HepG2 (cell line): ENCODE data around the gene TBCCD1. TPM values are rescaled to one million over a fixed set of nuclear protein-coding genes. Genes with fewer than 3 reads are reported as not detected.

Source experiments
- ATRX ChIP-seq: sonication (generic); formaldehyde crosslinking; IDR thresholded peaks from 2 replicates; pipeline ENCODE4 v1.4.0; 2020; ENCODE audit warnings: missing genetic modification reagents, borderline replicate concordance
- CCAR2 ChIP-seq: fragments of 200-400 bp; formaldehyde crosslinking; optimal IDR thresholded peaks from 2 replicates; pipeline ENCODE3; 2018; ENCODE audit warnings: low read depth, mild to moderate bottlenecking, low read length, moderate library complexity
- FOXM1 ChIP-seq: sonication (generic); formaldehyde crosslinking; IDR thresholded peaks from 2 replicates; pipeline ENCODE4 v1.5.0; 2020; ENCODE audit warnings: missing genetic modification reagents
- KAT2B ChIP-seq: fragments of 150-350 bp; IDR thresholded peaks from 2 replicates; pipeline ENCODE4 v1.6.1; 2014; ENCODE audit warnings: low read depth, low read length, borderline replicate concordance
- KDM5A ChIP-seq: fragments of 200-600 bp; sonication (generic); IDR thresholded peaks from 2 replicates; pipeline ENCODE4 v1.7.0; 2018; ENCODE audit warnings: antibody characterized with exemption, mild to moderate bottlenecking, low read length, borderline replicate concordance
- KLF12 ChIP-seq: sonication (generic); formaldehyde crosslinking; IDR thresholded peaks from 2 replicates; pipeline ENCODE4 v1.4.0; 2020; ENCODE audit warnings: missing genetic modification reagents, borderline replicate concordance
- KLF13 ChIP-seq: sonication (generic); formaldehyde crosslinking; IDR thresholded peaks from 2 replicates; pipeline ENCODE4 v1.4.0; 2020; ENCODE audit warnings: mild to moderate bottlenecking, missing genetic modification reagents
- NRL ChIP-seq: sonication (generic); formaldehyde crosslinking; IDR thresholded peaks from 2 replicates; pipeline ENCODE4 v1.5.0; 2020; ENCODE audit warnings: missing genetic modification reagents, mild to moderate bottlenecking, moderate library complexity, borderline replicate concordance
- PHF5A ChIP-seq: IDR thresholded peaks from one replicate; pipeline ENCODE4 v1.6.1; 2018; ENCODE audit warnings: low read depth, missing genetic modification reagents; ENCODE audit not compliant: unreplicated experiment
- TRIM24 ChIP-seq: sonication (generic); formaldehyde crosslinking; IDR thresholded peaks from 2 replicates; pipeline ENCODE4 v1.8.0; 2022; ENCODE audit warnings: mild to moderate bottlenecking, missing genetic modification reagents
- ZNF160 ChIP-seq: sonication (generic); formaldehyde crosslinking; IDR thresholded peaks from 2 replicates; pipeline ENCODE4 v1.8.0; 2022; ENCODE audit warnings: mild to moderate bottlenecking, inconsistent platforms, missing genetic modification reagents
- polyA plus RNA-seq, 8 experiments: library from polyadenylated mRNA; depleted of rRNA in 3 of 8; stranded (reverse) in 7 of 8; unstranded in 1 of 8; fragments of >200 nt; fragmentation: Illumina TruSeq in 4 of 8; extraction: Trizol in 4 of 8; gene quantifications; 2 replicates each; pipeline versions ENCODE4 v1.2.1 to v1.2.3, GENCODE V29; 2011 to 2016; ENCODE audit warnings: low read depth in 4 of 8, missing spikeins in 1 of 8, mixed read lengths in 1 of 8; ENCODE audit not compliant: insufficient read depth in 1 of 8
- total RNA-seq, 5 experiments: library from RNA; depleted of rRNA; stranded (reverse); fragments of >200 nt; fragmentation: Illumina TruSeq; extraction: Trizol; gene quantifications; 2 replicates each; pipeline ENCODE4 v1.2.3, GENCODE V29; 2016; ENCODE audit warnings: low read depth in 1 of 5
- TF ChIP-seq, protein P1 (sequence below), 2 experiments: sonication (generic) in 1 of 2; formaldehyde crosslinking in 1 of 2; IDR thresholded peaks; 2 replicates each; pipeline versions ENCODE4 v1.4.0 to v1.6.1; 2018 to 2020; ENCODE audit warnings: missing genetic modification reagents in 2 of 2, borderline replicate concordance in 1 of 2, low read depth in 1 of 2, mild to moderate bottlenecking in 1 of 2, missing biosample characterization in 1 of 2
- TF ChIP-seq, protein P2 (sequence below): sonication (generic); formaldehyde crosslinking; IDR thresholded peaks from 2 replicates; pipeline ENCODE4 v1.4.0; 2020; ENCODE audit warnings: mild to moderate bottlenecking, missing genetic modification reagents
- TF ChIP-seq, protein P3 (sequence below): sonication (generic); formaldehyde crosslinking; IDR thresholded peaks from 2 replicates; pipeline ENCODE4 v1.4.0; 2020; ENCODE audit warnings: missing genetic modification reagents, borderline replicate concordance
- TF ChIP-seq, protein P4 (sequence below): sonication (generic); formaldehyde crosslinking; conservative IDR thresholded peaks from 2 replicates; pipeline ENCODE4 v1.8.1; 2023; ENCODE audit warnings: missing genetic modification reagents

The TBCCD1 gene
- total and polyA plus RNA-seq, 2 of the 13 experiments (the other 11 are each of a cell fraction or from before 2014, with no cell fraction given): 13.6 to 16.2 TPM

DNA sequence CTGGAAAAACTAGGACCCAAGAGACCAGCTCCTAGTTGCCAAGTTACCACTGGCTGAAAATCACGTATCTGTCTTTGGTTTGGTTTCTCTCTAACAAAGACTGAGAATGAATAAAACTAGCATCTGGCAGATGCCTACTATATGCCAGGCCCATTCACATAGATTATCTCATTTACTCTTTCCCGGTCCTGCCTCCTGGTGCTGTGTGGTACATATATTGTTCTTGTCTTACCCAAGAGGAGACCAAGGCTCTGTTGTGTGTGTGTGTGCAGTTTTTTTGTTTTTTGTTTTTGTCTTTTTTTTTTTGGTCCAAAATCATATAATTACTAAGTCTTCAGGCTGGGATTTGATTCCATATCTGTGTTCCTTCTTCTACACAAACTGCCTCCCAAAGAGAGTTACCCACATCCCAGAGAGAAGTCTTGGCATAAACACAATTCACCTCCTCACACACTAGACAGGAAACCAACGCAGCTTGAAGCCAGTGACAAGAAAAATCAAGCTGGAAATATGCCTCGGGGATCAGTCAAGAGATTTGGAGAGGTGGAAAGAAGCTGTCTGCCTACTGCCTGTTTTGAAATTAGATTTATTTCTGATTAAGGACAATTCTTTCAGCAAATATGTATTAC is 46.6 kb upstream of the TBCCD1 start (continued):
- no peak for TF ChIP-seq FOXM1 (CRISPR knock-in tag)
- no peak for TF ChIP-seq KLF13
- TF ChIP-seq KLF12 (CRISPR knock-in tag): no peak; the same call in 1 of the 2 replicates
- TF ChIP-seq, protein P1, sequence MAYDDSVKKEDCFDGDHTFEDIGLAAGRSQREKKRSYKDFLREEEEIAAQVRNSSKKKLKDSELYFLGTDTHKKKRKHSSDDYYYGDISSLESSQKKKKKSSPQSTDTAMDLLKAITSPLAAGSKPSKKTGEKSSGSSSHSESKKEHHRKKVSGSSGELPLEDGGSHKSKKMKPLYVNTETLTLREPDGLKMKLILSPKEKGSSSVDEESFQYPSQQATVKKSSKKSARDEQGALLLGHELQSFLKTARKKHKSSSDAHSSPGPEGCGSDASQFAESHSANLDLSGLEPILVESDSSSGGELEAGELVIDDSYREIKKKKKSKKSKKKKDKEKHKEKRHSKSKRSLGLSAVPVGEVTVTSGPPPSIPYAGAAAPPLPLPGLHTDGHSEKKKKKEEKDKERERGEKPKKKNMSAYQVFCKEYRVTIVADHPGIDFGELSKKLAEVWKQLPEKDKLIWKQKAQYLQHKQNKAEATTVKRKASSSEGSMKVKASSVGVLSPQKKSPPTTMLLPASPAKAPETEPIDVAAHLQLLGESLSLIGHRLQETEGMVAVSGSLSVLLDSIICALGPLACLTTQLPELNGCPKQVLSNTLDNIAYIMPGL (CRISPR knock-in tag; IDR thresholded peaks at IDR 0.05; ENCODE audit: borderline replicate concordance in 1 of 2, low read depth in 1 of 2): 0 out of 4 replicates have a peak, but pooled peaks have one; percentile 3 to 5
- no peak for TF ChIP-seq CCAR2
- TF ChIP-seq KDM5A: no peak
- TF ChIP-seq ZNF160 (CRISPR knock-in tag): peak; percentile 3; the same call in 1 of the 2 replicates
- no peak for TF ChIP-seq PHF5A
- TF ChIP-seq TRIM24 (CRISPR knock-in tag): no peak
- TF ChIP-seq ATRX (CRISPR knock-in tag): no peak
- TF ChIP-seq, protein P2, sequence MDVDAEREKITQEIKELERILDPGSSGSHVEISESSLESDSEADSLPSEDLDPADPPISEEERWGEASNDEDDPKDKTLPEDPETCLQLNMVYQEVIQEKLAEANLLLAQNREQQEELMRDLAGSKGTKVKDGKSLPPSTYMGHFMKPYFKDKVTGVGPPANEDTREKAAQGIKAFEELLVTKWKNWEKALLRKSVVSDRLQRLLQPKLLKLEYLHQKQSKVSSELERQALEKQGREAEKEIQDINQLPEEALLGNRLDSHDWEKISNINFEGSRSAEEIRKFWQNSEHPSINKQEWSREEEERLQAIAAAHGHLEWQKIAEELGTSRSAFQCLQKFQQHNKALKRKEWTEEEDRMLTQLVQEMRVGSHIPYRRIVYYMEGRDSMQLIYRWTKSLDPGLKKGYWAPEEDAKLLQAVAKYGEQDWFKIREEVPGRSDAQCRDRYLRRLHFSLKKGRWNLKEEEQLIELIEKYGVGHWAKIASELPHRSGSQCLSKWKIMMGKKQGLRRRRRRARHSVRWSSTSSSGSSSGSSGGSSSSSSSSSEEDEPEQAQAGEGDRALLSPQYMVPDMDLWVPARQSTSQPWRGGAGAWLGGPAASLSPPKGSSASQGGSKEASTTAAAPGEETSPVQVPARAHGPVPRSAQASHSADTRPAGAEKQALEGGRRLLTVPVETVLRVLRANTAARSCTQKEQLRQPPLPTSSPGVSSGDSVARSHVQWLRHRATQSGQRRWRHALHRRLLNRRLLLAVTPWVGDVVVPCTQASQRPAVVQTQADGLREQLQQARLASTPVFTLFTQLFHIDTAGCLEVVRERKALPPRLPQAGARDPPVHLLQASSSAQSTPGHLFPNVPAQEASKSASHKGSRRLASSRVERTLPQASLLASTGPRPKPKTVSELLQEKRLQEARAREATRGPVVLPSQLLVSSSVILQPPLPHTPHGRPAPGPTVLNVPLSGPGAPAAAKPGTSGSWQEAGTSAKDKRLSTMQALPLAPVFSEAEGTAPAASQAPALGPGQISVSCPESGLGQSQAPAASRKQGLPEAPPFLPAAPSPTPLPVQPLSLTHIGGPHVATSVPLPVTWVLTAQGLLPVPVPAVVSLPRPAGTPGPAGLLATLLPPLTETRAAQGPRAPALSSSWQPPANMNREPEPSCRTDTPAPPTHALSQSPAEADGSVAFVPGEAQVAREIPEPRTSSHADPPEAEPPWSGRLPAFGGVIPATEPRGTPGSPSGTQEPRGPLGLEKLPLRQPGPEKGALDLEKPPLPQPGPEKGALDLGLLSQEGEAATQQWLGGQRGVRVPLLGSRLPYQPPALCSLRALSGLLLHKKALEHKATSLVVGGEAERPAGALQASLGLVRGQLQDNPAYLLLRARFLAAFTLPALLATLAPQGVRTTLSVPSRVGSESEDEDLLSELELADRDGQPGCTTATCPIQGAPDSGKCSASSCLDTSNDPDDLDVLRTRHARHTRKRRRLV (CRISPR knock-in tag): no peak
- TF ChIP-seq, protein P3, sequence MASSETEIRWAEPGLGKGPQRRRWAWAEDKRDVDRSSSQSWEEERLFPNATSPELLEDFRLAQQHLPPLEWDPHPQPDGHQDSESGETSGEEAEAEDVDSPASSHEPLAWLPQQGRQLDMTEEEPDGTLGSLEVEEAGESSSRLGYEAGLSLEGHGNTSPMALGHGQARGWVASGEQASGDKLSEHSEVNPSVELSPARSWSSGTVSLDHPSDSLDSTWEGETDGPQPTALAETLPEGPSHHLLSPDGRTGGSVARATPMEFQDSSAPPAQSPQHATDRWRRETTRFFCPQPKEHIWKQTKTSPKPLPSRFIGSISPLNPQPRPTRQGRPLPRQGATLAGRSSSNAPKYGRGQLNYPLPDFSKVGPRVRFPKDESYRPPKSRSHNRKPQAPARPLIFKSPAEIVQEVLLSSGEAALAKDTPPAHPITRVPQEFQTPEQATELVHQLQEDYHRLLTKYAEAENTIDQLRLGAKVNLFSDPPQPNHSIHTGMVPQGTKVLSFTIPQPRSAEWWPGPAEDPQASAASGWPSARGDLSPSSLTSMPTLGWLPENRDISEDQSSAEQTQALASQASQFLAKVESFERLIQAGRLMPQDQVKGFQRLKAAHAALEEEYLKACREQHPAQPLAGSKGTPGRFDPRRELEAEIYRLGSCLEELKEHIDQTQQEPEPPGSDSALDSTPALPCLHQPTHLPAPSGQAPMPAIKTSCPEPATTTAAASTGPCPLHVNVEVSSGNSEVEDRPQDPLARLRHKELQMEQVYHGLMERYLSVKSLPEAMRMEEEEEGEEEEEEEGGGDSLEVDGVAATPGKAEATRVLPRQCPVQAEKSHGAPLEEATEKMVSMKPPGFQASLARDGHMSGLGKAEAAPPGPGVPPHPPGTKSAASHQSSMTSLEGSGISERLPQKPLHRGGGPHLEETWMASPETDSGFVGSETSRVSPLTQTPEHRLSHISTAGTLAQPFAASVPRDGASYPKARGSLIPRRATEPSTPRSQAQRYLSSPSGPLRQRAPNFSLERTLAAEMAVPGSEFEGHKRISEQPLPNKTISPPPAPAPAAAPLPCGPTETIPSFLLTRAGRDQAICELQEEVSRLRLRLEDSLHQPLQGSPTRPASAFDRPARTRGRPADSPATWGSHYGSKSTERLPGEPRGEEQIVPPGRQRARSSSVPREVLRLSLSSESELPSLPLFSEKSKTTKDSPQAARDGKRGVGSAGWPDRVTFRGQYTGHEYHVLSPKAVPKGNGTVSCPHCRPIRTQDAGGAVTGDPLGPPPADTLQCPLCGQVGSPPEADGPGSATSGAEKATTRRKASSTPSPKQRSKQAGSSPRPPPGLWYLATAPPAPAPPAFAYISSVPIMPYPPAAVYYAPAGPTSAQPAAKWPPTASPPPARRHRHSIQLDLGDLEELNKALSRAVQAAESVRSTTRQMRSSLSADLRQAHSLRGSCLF (CRISPR knock-in tag): no peak
- TF ChIP-seq, protein P4, sequence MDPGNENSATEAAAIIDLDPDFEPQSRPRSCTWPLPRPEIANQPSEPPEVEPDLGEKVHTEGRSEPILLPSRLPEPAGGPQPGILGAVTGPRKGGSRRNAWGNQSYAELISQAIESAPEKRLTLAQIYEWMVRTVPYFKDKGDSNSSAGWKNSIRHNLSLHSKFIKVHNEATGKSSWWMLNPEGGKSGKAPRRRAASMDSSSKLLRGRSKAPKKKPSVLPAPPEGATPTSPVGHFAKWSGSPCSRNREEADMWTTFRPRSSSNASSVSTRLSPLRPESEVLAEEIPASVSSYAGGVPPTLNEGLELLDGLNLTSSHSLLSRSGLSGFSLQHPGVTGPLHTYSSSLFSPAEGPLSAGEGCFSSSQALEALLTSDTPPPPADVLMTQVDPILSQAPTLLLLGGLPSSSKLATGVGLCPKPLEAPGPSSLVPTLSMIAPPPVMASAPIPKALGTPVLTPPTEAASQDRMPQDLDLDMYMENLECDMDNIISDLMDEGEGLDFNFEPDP: no peak
- no peak for TF ChIP-seq KAT2B
- no peak for TF ChIP-seq NRL
